ENCODE results near the gene EI24.

The EI24 gene

GRCh38 chr11:125579811-125580210 is 10.5 kb downstream of the EI24 start:
- no peak for DNase-seq (ENCODE audit: low read depth, low spot score)

GRCh38 chr11:125583496-125583895 is 14.2 kb downstream of the EI24 start:
- DNase-seq (ENCODE audit: low read depth, low spot score), result no peak

GRCh38 chr11:125585487-125585886 is 16.2 kb downstream of the EI24 start:
- DNase-seq (ENCODE audit: low read depth, low spot score), result no peak

- DNase-seq (ENCODE audit: low read depth, low spot score), result no peak
Observed at GRCh38 chr11:125586623-125587022, 17.3 kb downstream of the EI24 start.

GRCh38 chr11:125587480-125587879 is 18.2 kb downstream of the EI24 start:
- no peak for DNase-seq (ENCODE audit: low read depth, low spot score)

GRCh38 chr11:125588505-125588904 is 19.2 kb downstream of the EI24 start:
- DNase-seq (ENCODE audit: low read depth, low spot score), result no peak

- no peak for DNase-seq (ENCODE audit: low read depth, low spot score)
Observed at GRCh38 chr11:125591649-125592304, 22.5 kb downstream of the EI24 start.

GRCh38 chr11:125592305-125593113 is 23.2 kb downstream of the EI24 start, which contains the start of gene STT3A:
Gene STT3A (plus strand): TSS chr11:125592852. CDS start chr11:125595916, 3,064 bp downstream.
- DNase-seq (ENCODE audit: low read depth, low spot score), result peak; percentile 95

GRCh38 chr11:125593114-125593820 is 24.0 kb downstream of the EI24 start:
- DNase-seq (ENCODE audit: low read depth, low spot score), result no peak

- no peak for DNase-seq (ENCODE audit: low read depth, low spot score)
Observed at GRCh38 chr11:125594958-125595357, 25.7 kb downstream of the EI24 start.

GRCh38 chr11:125600663-125601062 is 31.4 kb downstream of the EI24 start:
- no peak for DNase-seq (ENCODE audit: low read depth, low spot score)

GRCh38 chr11:125603207-125603606 is 33.9 kb downstream of the EI24 start:
- no peak for DNase-seq (ENCODE audit: low read depth, low spot score)

- DNase-seq (ENCODE audit: low read depth, low spot score), result no peak
Observed at GRCh38 chr11:125605417-125605816, 36.1 kb downstream of the EI24 start.

GRCh38 chr11:125609545-125609944 is 40.3 kb downstream of the EI24 start:
- no peak for DNase-seq (ENCODE audit: low read depth, low spot score)

- no peak for DNase-seq (ENCODE audit: low read depth, low spot score)
Observed at GRCh38 chr11:125618383-125618782, 49.1 kb downstream of the EI24 start.

- no peak for DNase-seq (ENCODE audit: low read depth, low spot score)
Observed at GRCh38 chr11:125621995-125622394, 52.7 kb downstream of the EI24 start.

GRCh38 chr11:125623064-125623463 is 53.8 kb downstream of the EI24 start:
- no peak for DNase-seq (ENCODE audit: low read depth, low spot score)

- DNase-seq (ENCODE audit: low read depth, low spot score), result no peak
Observed at GRCh38 chr11:125624756-125625213, 55.5 kb downstream of the EI24 start, which contains the start of gene CHEK1. Gene CHEK1 (plus strand): TSS chr11:125625163. CDS start chr11:125626769, 1,606 bp downstream.

- no peak for DNase-seq (ENCODE audit: low read depth, low spot score)
Observed at GRCh38 chr11:125625225-125625629, 56.0 kb downstream of the EI24 start.

GRCh38 chr11:125625630-125626287 is 56.5 kb downstream of the EI24 start:
- peak; percentile 62 for DNase-seq (ENCODE audit: low read depth, low spot score)

- DNase-seq (ENCODE audit: low read depth, low spot score), result no peak
Observed at GRCh38 chr11:125626288-125626950, 57.1 kb downstream of the EI24 start.

All from activated naive CD8-positive, alpha-beta T cell treated with anti-CD3 and anti-CD28 coated beads, Interleukin-2, amount 50 U/mL, for 16 hours (primary cell).